ENCODE results near the gene PLIN1.

- TF ChIP-seq CTCF (IDR thresholded peaks at IDR 0.05) (no peak), POLR2A (IDR thresholded peaks at IDR 0.05) (no peak)
Observed at GRCh38 chr15:89707577-89707976, 28.4 kb upstream of the PLIN1 start.
